ENCODE results near the gene NXPH4.

The NXPH4 gene

GRCh38 chr12:57231276-57232021 lies 14.9 kb downstream of the NXPH4 start:
- no peak for DNase-seq (ENCODE audit: low spot score)

DNA sequence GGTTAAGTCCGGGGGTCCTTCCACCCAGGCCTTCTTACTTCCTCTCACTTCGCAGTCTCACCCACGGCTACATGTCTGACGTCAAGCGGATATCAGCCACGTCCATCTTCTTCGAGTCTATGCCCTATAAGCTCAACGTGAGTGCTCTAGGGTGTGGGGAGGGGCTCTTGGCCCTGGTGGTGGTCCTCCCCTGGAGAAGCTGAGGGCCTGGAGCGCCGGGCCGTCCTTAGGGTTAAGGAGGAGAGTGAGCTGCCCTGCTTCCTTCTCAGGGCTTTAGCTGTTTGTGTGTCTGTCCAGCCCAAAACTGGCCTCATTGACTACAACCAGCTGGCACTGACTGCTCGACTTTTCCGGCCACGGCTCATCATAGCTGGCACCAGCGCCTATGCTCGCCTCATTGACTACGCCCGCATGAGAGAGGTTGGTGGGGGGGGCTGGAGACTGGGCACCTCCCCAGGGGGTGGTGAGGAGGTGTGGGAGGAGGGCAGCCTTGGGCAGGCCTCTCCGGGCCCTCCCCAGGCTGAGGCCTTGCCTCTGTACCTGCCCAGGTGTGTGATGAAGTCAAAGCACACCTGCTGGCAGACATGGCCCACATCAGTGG lies 15.7 kb downstream of the NXPH4 start:
- no peak for DNase-seq (ENCODE audit: low spot score)

DNA sequence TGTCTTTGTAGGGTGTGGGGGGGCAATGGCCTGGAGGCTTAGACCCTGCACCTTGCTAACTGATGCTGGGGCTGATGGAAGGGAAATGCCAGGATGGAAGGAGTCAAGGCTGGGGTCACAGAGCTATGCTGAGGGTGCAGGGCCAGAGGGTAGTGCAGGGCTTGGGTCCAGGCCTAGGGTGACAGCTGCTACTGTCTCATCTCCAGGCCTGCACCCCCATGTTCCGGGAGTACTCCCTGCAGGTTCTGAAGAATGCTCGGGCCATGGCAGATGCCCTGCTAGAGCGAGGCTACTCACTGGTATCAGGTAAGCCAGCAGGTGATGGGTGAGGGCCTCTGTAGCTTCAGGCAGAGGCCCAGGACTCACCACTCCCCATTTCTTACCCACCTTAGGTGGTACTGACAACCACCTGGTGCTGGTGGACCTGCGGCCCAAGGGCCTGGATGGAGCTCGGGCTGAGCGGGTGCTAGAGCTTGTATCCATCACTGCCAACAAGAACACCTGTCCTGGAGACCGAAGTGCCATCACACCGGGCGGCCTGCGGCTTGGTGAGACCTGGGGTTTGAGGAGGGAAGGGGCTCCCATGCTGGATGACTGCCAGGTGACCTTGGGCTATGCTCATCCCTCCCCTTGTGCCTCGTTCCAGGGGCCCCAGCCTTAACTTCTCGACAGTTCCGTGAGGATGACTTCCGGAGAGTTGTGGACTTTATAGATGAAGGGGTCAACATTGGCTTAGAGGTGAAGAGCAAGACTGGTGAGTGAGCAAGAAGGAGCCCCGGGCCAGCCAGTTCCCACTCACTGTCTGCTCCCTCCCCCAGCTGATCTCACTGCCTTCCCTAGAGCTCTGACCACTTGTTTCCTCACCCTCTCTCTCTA lies 17.0 kb downstream of the NXPH4 start:
- no peak for DNase-seq (ENCODE audit: low spot score)

DNA sequence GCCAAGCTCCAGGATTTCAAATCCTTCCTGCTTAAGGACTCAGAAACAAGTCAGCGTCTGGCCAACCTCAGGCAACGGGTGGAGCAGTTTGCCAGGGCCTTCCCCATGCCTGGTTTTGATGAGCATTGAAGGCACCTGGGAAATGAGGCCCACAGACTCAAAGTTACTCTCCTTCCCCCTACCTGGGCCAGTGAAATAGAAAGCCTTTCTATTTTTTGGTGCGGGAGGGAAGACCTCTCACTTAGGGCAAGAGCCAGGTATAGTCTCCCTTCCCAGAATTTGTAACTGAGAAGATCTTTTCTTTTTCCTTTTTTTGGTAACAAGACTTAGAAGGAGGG lies 17.6 kb downstream of the NXPH4 start:
- DNase-seq (ENCODE audit: low spot score), result no peak

GRCh38 chr12:57234571-57235016 lies 18.0 kb downstream of the NXPH4 start:
- DNase-seq (ENCODE audit: low spot score), result no peak

DNA sequence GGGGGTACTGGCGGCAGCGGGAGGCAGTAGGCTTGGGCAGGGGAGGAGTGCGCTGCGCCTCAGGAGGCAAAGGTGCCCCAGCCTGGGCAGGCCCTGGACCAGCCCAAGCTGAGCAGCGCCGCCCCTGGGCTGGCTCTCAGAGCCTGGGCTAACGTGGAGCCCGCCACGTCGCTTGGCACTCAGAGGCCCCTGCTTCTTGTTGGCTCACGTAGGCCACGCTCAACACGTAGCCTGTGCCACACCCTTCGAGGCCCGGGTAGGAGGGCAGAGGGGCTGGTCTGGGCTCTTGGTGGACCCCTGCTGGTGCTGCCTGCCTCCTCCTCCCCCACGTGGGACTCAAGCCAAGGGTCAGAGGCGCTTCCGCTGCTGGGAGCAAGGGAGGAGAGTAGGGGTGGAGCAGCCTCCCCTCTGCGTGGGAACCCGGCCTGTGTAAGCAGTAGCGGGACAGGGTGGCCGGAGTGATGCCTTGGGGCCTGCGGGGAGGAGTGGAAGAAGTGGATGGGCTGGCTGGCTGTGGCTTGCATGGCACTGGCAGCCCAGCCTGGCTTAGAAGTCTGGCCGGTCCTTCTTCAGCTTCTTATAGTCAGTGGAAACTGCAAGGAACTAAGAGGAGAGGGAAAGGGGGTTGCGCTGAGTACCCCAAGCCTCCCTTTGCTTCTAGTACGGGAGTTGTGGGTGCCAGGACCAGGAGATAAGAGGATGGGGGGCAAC lies 18.6 kb downstream of the NXPH4 start:
- DNase-seq (ENCODE audit: low spot score), result no peak

DNA sequence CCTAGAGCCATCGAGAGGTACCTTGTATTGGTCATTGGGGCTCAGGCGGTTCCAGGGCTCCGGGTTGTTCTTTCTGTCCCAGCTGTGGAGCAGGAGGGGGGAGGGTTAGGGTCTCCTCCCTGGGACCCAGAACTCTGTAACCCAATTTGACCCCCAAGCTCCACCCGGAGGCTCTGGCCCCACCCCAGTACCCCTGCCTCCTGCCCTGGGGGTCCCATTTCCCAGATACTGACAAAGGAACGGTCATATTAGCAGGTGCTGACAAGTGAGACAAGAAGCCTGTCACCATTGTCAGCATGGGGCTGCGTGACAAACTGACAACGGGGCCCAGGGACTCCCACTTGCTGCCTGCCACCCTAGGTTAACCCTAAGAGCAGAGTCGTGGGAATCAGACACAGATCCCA lies 19.1 kb downstream of the NXPH4 start:
- no peak for DNase-seq (ENCODE audit: low spot score)

- DNase-seq (ENCODE audit: low spot score), result no peak
Measured at GRCh38 chr12:57236201-57236924, 19.8 kb downstream of the NXPH4 start.

DNA sequence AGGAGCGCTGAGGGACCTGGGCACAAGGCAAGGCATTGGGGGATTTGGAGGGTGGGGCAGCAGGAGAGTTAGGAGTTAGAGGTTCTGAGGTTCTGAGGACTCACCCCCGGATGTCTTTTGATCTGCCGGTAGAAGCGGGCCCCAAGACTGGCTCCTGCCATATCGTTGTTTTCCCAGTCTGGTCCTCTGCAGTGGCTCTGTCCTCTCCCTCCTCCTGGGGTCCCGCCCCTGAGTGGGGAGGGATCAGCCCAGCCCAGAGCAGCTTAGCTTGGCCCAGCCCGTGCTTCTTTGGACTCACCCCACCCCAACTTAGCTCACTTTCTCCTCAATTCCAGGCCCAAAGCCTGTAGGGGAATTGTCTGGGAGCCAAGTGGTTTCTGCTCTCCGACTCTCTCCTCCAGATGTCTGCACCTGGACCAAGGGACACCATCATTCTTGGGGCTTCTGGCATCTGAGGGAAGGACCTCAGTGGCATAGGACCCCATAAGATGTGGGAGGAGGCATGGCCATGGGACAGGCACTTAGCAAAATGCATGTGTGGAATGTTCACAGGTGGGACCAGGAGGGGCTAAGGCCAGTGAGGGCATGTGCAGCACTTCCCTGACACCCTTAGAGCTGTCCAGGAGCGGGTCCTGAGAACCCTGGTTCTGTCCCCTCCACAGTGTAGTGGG lies 20.5 kb downstream of the NXPH4 start:
- no peak for DNase-seq (ENCODE audit: low spot score)

- no peak for DNase-seq (ENCODE audit: low spot score)
Measured at GRCh38 chr12:57237596-57237931, 21.0 kb downstream of the NXPH4 start.

GRCh38 chr12:57237932-57238853 lies 21.6 kb downstream of the NXPH4 start:
- DNase-seq (ENCODE audit: low spot score), result no peak

GRCh38 chr12:57238854-57239554 lies 22.4 kb downstream of the NXPH4 start:
- peak; percentile 89 for DNase-seq (ENCODE audit: low spot score)

GRCh38 chr12:57239587-57240065 lies 23.0 kb downstream of the NXPH4 start:
- no peak for DNase-seq (ENCODE audit: low spot score)

- DNase-seq (ENCODE audit: low spot score), result no peak
Measured at GRCh38 chr12:57240066-57240921, 23.7 kb downstream of the NXPH4 start.

DNA sequence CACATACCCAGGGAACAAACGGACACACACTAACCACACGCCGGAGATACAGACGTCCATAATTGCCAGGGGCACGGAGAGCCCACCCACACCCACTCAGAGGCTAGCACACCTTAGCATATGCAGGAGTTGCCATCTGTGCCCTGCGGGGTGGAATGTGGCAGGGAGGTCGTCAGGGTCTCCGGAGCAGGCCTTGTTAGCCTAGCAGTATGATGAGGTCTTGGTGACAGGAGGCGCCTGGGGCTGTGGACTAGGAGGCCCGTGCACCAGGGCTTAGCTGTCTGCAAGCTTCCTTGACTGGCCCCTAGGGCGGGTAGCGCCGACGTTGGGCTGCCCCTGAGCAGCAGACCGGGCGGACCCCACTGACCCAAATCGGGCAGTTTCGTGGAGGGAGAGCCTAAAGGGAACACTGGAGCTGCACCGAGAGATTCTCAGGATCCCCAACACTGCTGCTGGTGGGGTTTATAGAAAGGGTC lies 24.4 kb downstream of the NXPH4 start:
- no peak for DNase-seq (ENCODE audit: low spot score)

- no peak for DNase-seq (ENCODE audit: low spot score)
Measured at GRCh38 chr12:57241402-57242310, 25.1 kb downstream of the NXPH4 start.

DNA sequence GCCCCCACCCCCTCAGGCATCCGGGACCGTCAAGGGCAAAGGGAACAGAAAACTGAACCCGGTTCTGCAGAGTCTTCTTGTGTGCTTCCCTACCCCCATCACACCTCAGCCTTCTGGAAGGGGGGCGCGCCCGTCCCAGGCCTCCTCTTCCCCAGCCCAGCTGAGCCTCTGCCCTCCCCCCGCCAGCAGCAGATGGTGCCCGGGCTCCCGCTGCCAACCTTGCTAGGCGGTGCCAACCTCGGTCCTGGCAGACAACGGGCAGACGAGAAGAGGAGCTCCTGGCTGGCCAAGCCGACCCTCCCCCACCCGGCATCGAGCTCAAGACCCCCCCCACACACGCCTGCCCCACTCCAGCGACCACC lies 25.7 kb downstream of the NXPH4 start:
- DNase-seq (ENCODE audit: low spot score), result no peak
